Liver (tissue), 9 donors: ENCODE data around the gene SLC6A7. TPM values are rescaled to one million over a fixed set of nuclear protein-coding genes. Genes with fewer than 3 reads are reported as not detected.
A peak's percentile ranks its signal among the peaks of the same experiment; 100 is the strongest.

Experiments used
- DNase-seq: peaks from one replicate; pipeline ENCODE4 v3.0.0-alpha.2; 2017; ENCODE audit warnings: low spot score
- H3K27ac ChIP-seq, 2 donors: one replicate each; pipeline ENCODE4 v1.7.0; 2013; ENCODE audit warnings: inconsistent platforms in 2 of 2, low read length in 2 of 2, control low read depth in 1 of 2, low read depth in 1 of 2, mild to moderate bottlenecking in 1 of 2
- H3K27me3 ChIP-seq, 4 donors: one replicate each; pipeline versions ENCODE4 v1.6.1 to v1.7.0; 2013; ENCODE audit warnings: low read length in 3 of 4, inconsistent platforms in 1 of 4, mild to moderate bottlenecking in 1 of 4, moderate library complexity in 1 of 4; ENCODE audit not compliant: control insufficient read depth in 4 of 4, insufficient read depth in 4 of 4
- H3K36me3 ChIP-seq, 4 donors: one replicate each; pipeline versions ENCODE4 v1.6.1 to v1.7.0; 2013; ENCODE audit warnings: low read length in 3 of 4, mild to moderate bottlenecking in 3 of 4, low read depth in 1 of 4, moderate library complexity in 1 of 4; ENCODE audit not compliant: control insufficient read depth in 4 of 4, insufficient read depth in 3 of 4
- H3K4me1 ChIP-seq, 4 donors: one replicate each; pipeline versions ENCODE4 v1.6.1 to v1.7.0; 2013; ENCODE audit warnings: low read length in 3 of 4, mild to moderate bottlenecking in 3 of 4, moderate library complexity in 1 of 4; ENCODE audit not compliant: control insufficient read depth in 4 of 4, insufficient read depth in 4 of 4
- H3K4me3 ChIP-seq, 3 donors: one replicate each; pipeline versions ENCODE4 v1.6.1 to v1.7.0; 2013; ENCODE audit warnings: low read length in 3 of 3, control low read depth in 1 of 3, low read depth in 1 of 3, mild to moderate bottlenecking in 1 of 3
- H3K9ac ChIP-seq, 2 donors: one replicate each; pipeline ENCODE4 v1.7.0; 2013; ENCODE audit warnings: low read length in 2 of 2, mild to moderate bottlenecking in 2 of 2, moderate library complexity in 2 of 2, control low read depth in 1 of 2, low read depth in 1 of 2
- H3K9me3 ChIP-seq, 4 donors: one replicate each; pipeline versions ENCODE4 v1.6.1 to v1.7.0; 2013; ENCODE audit warnings: low read length in 3 of 4; ENCODE audit not compliant: control insufficient read depth in 4 of 4
- FOXA1 ChIP-seq: IDR thresholded peaks from 2 replicates; pipeline ENCODE4 v1.6.1; 2016; ENCODE audit warnings: antibody characterized with exemption
- JUND ChIP-seq, 2 donors: IDR thresholded peaks; 2 replicates each; pipeline ENCODE4 v1.6.1; 2016; ENCODE audit warnings: antibody characterized with exemption in 2 of 2
- NR2F2 ChIP-seq: IDR thresholded peaks from 2 replicates; pipeline ENCODE4 v1.6.1; 2016; ENCODE audit warnings: antibody characterized with exemption
- RAD21 ChIP-seq, 2 donors: IDR thresholded peaks; 2 replicates each; pipeline ENCODE4 v1.6.1; 2016; ENCODE audit warnings: antibody characterized with exemption in 2 of 2, mild to moderate bottlenecking in 2 of 2
- WGBS: extraction: QIAGEN DNeasy Blood & Tissue Kit; methylation state at CpG from one replicate; pipeline ENCODE4 v1.1.7; 2013; 5-methylcytosine and 5-hydroxymethylcytosine counted together
- polyA plus RNA-seq, 2 donors: library from polyadenylated mRNA; stranded (reverse) in 1 of 2; unstranded in 1 of 2; fragments of 200-250 nt in 1 of 2; fragments of >200 nt in 1 of 2; fragmentation: Nextera tagmentation in 1 of 2; extraction: Ambion mirVana in 1 of 2; gene quantifications; one replicate each; pipeline versions ENCODE4 v1.2.1 to v1.2.3, GENCODE V29; 2013 to 2015
- total RNA-seq, 2 donors: library from RNA; depleted of rRNA; stranded (reverse); fragments of >200 nt; gene quantifications; one replicate each; pipeline ENCODE4 v1.2.3, GENCODE V29; 2014
- TF ChIP-seq, protein P1 (sequence below): IDR thresholded peaks from 2 replicates; pipeline ENCODE4 v1.6.1; 2016; ENCODE audit warnings: antibody characterized with exemption
- TF ChIP-seq, protein P2 (sequence below): IDR thresholded peaks from 2 replicates; pipeline ENCODE4 v1.6.1; 2016; ENCODE audit warnings: antibody characterized with exemption, mild to moderate bottlenecking
- TF ChIP-seq, protein P3 (sequence below): IDR thresholded peaks from 2 replicates; pipeline ENCODE4 v1.6.1; 2016; ENCODE audit warnings: antibody characterized with exemption
- TF ChIP-seq, protein P4 (sequence below): IDR thresholded peaks from 2 replicates; pipeline ENCODE4 v1.6.1; 2016; ENCODE audit warnings: antibody characterized with exemption
- donor health status: healthy.
- donor health status: healthy.
- donor health status: healthy.
- donor health status: healthy.
- donor health status: healthy.

Gene SLC6A7
- total and polyA plus RNA-seq, 4 donors: not detected

DNA sequence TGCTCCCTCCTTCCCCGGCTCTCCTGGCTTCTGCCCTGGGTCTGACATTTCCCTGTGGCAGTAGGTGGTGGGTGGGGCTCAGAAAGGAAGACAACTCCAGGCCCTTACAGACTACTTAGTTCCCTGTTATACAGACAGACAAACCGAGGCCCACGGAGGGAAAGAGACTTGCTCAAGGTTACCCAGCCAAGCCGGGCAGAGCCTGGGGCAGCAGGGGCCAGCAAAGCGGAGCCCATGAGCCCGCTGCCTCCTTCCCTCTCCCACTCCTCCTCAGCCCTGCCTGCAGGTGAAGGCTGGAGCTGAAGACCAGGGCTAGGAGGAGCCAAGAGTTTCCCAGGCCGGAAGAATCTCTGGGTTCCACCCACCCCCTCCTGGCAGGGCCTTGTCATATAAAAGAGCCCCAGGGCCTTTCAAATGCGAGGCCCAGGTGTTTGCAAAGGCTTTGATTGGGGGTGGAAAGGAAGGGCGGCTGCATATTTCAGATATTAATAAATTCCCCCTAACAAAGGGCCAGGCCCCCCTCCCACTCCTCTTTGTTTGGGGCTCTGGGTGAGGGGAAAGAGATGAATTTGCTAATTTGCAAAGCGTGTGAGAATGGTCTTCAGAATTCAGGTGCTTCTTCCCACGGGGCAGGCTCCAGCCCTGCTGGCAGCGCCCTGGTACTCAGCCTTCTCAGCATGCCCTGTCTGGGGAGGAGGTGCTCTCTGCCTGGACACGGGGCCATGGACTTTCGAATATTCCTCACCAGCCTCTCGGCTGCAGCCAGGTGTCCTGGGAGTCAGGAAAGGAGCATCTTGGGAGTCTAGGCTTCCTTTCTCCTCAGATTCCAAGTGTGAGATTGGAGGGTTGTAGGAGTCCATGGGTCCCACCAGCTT lies 21.5 kb downstream of the SLC6A7 start:
- TF ChIP-seq, protein P1, sequence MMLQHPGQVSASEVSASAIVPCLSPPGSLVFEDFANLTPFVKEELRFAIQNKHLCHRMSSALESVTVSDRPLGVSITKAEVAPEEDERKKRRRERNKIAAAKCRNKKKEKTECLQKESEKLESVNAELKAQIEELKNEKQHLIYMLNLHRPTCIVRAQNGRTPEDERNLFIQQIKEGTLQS: no peak
- TF ChIP-seq JUND (IDR thresholded peaks at IDR 0.05): no peak
- no peak for TF ChIP-seq FOXA1
- TF ChIP-seq, protein P2, sequence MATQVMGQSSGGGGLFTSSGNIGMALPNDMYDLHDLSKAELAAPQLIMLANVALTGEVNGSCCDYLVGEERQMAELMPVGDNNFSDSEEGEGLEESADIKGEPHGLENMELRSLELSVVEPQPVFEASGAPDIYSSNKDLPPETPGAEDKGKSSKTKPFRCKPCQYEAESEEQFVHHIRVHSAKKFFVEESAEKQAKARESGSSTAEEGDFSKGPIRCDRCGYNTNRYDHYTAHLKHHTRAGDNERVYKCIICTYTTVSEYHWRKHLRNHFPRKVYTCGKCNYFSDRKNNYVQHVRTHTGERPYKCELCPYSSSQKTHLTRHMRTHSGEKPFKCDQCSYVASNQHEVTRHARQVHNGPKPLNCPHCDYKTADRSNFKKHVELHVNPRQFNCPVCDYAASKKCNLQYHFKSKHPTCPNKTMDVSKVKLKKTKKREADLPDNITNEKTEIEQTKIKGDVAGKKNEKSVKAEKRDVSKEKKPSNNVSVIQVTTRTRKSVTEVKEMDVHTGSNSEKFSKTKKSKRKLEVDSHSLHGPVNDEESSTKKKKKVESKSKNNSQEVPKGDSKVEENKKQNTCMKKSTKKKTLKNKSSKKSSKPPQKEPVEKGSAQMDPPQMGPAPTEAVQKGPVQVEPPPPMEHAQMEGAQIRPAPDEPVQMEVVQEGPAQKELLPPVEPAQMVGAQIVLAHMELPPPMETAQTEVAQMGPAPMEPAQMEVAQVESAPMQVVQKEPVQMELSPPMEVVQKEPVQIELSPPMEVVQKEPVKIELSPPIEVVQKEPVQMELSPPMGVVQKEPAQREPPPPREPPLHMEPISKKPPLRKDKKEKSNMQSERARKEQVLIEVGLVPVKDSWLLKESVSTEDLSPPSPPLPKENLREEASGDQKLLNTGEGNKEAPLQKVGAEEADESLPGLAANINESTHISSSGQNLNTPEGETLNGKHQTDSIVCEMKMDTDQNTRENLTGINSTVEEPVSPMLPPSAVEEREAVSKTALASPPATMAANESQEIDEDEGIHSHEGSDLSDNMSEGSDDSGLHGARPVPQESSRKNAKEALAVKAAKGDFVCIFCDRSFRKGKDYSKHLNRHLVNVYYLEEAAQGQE: no peak
- TF ChIP-seq, protein P3, sequence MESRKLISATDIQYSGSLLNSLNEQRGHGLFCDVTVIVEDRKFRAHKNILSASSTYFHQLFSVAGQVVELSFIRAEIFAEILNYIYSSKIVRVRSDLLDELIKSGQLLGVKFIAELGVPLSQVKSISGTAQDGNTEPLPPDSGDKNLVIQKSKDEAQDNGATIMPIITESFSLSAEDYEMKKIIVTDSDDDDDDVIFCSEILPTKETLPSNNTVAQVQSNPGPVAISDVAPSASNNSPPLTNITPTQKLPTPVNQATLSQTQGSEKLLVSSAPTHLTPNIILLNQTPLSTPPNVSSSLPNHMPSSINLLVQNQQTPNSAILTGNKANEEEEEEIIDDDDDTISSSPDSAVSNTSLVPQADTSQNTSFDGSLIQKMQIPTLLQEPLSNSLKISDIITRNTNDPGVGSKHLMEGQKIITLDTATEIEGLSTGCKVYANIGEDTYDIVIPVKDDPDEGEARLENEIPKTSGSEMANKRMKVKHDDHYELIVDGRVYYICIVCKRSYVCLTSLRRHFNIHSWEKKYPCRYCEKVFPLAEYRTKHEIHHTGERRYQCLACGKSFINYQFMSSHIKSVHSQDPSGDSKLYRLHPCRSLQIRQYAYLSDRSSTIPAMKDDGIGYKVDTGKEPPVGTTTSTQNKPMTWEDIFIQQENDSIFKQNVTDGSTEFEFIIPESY: no peak
- no peak overlapping the region for H3K9ac ChIP-seq
- H3K27me3 ChIP-seq: no peaks in the 10 kb centered on the region
- no peak overlapping the region for H3K27ac ChIP-seq
- no peaks in the 10 kb centered on the region for H3K4me1 ChIP-seq
- no peaks in the 10 kb centered on the region for H3K36me3 ChIP-seq
- 89% methylated on average over 15 of the region's 15 CpGs for WGBS
- DNase-seq: no peak
- no peak overlapping the region for H3K4me3 ChIP-seq
- H3K9me3 ChIP-seq: no peaks in the 10 kb centered on the region

DNA sequence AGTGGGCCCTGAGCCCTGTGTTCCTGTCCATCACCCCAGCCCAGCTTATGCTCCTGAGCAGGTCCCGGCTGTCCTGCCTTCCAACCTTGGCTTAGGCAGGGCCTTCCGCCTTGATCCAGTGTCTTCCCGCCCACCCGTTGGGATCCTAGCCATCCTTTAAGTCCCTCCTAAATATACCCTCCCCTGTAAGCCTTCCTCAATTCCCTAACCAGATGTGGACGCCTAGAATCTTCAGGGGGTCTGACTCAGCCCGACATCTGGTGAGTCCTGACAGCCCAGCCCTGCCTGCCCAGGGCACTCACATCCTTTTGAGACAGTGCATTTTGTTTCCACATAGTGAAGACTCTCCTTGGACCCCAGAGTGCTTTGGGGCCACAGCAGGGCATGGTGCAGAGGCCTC lies 23.7 kb downstream of the SLC6A7 start:
- H3K9me3 ChIP-seq: no peaks in the 10 kb centered on the region
- no peak overlapping the region for H3K9ac ChIP-seq
- no peak for TF ChIP-seq NR2F2
- no peak for DNase-seq
- no peaks in the 10 kb centered on the region for H3K27me3 ChIP-seq
- no peak overlapping the region for H3K4me3 ChIP-seq
- no peaks in the 10 kb centered on the region for H3K36me3 ChIP-seq
- H3K27ac ChIP-seq: no peak overlapping the region
- 92% methylated on average over 6 of the region's 6 CpGs for WGBS
- no peaks in the 10 kb centered on the region for H3K4me1 ChIP-seq

DNA sequence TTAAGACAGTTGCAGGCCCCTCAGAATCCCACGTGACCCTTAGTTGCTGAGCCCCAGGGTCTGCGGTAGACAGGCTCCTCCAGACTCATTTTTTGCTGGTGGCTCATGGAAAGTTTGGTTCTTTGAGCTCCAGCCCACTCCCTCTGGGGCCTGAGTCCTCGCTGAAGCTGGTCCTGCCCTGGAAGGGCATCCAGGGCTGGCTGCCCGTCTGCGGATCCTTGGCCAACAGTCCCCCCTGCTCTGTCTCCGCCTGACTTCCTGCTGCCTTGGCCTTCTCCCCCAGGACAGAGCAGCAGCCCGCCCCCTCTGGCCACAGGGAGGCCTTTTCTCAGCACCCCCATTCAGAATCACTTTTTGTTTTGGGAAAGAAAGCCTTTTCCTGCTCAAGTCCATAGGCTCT lies 24.4 kb downstream of the SLC6A7 start:
- TF ChIP-seq, protein P4, sequence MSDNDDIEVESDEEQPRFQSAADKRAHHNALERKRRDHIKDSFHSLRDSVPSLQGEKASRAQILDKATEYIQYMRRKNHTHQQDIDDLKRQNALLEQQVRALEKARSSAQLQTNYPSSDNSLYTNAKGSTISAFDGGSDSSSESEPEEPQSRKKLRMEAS: no peak
- peak in 1 of 2 donors; percentile 10 for TF ChIP-seq RAD21 (IDR thresholded peaks at IDR 0.05)
- no peak overlapping the region for H3K9ac ChIP-seq
- H3K27ac ChIP-seq: no peak overlapping the region
- 84% methylated on average over 7 of the region's 7 CpGs for WGBS
- no peak for DNase-seq
- H3K36me3 ChIP-seq: no peaks in the 10 kb centered on the region
- no peaks in the 10 kb centered on the region for H3K9me3 ChIP-seq
- H3K4me1 ChIP-seq: no peaks in the 10 kb centered on the region
- no peaks in the 10 kb centered on the region for H3K27me3 ChIP-seq
- no peak overlapping the region for H3K4me3 ChIP-seq
